Ectodermal cell (in vitro differentiated cells): Measurements from ENCODE around the gene ITM2A.
A peak's percentile ranks its signal among the peaks of the same experiment; 100 is the strongest.

ENCODE experiments used
- H3K27ac ChIP-seq: 2 replicates; pipeline ENCODE4 v1.7.0; 2013; ENCODE audit warnings: mild to moderate bottlenecking, low read depth, low read length; ENCODE audit not compliant: insufficient read depth, poor library complexity, severe bottlenecking
- H3K27me3 ChIP-seq: 2 replicates; pipeline ENCODE4 v1.7.0; 2013; ENCODE audit warnings: mild to moderate bottlenecking, low read length; ENCODE audit not compliant: insufficient read depth, control insufficient read depth, poor library complexity, severe bottlenecking
- H3K36me3 ChIP-seq: one replicate; pipeline ENCODE4 v1.7.0; 2013; ENCODE audit warnings: low read length; ENCODE audit not compliant: control insufficient read depth, insufficient read depth
- H3K4me1 ChIP-seq: one replicate; pipeline ENCODE4 v1.7.0; 2013; ENCODE audit warnings: low read length; ENCODE audit not compliant: control insufficient read depth, insufficient read depth
- H3K4me3 ChIP-seq: 2 replicates; pipeline ENCODE4 v1.7.0; 2013; ENCODE audit warnings: low read depth, low read length, control low read depth; ENCODE audit not compliant: insufficient read depth
- H3K9me3 ChIP-seq: 2 replicates; pipeline ENCODE4 v1.7.0; 2013; ENCODE audit warnings: mild to moderate bottlenecking, low read length, moderate library complexity; ENCODE audit not compliant: control insufficient read depth
- WGBS, 2 experiments: methylation state at CpG; one replicate each; pipeline ENCODE4 v1.1.7; 2013; ENCODE audit warnings: missing lambda C conversion rate in 2 of 2; 5-methylcytosine and 5-hydroxymethylcytosine counted together

The ITM2A gene

DNA sequence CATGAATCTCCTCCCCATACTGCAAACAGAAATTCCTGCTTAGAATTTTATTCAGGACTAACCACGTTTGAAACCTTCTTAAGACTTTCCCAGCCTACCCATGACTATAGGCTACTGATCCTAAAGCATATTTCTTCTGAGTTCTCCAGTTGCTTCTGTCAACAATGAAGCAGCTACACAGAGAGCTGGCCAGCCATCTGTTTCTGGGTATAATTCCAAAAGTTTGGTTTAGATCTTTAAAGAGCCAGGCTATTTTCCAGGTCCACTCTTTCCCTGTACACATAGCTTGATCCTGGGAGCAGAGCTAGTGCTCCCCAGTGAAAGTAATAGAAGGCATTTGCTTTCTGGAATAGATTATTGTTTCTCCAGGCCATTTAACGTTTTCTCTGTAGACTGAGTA lies 4.0 kb upstream of the ITM2A start:
- Histone ChIP-seq H3K4me3 (no peak overlapping the region), H3K27me3 (peaks cover 5% of the 10 kb centered on the region), H3K9me3 (no peaks in the 10 kb centered on the region), H3K4me1 (no peaks in the 10 kb centered on the region), H3K27ac (no peak overlapping the region), H3K36me3 (no peaks in the 10 kb centered on the region)
- WGBS, 2 experiments: 38 to 62% methylated on average over 1 of the region's 2 CpGs

DNA sequence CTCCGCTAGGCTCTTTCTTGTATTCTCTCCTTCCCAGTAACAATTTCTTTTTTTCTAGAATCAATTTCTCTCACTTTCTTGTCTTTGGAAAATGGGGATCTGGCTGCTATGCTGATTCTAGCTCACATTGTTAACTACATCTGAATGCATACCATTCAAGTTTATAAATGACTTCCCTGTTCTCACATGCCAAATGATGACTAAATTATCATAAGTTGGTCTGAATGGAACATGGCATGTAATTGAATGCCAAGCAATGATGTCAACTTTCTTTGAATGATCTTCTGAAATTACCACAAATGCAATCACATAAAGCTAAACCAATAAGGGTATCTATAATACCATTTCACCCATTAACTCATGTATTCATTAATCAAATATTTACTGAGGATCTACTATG lies 2.7 kb upstream of the ITM2A start:
- H3K27ac ChIP-seq: no peak overlapping the region
- no peaks in the 10 kb centered on the region for H3K4me1 ChIP-seq
- H3K36me3 ChIP-seq: no peaks in the 10 kb centered on the region
- no peak overlapping the region for H3K4me3 ChIP-seq
- H3K27me3 ChIP-seq: peaks cover 8% of the 10 kb centered on the region
- 93 to 100% methylated on average over 1 of the region's 1 CpG for WGBS, 2 experiments
- no peaks in the 10 kb centered on the region for H3K9me3 ChIP-seq

DNA sequence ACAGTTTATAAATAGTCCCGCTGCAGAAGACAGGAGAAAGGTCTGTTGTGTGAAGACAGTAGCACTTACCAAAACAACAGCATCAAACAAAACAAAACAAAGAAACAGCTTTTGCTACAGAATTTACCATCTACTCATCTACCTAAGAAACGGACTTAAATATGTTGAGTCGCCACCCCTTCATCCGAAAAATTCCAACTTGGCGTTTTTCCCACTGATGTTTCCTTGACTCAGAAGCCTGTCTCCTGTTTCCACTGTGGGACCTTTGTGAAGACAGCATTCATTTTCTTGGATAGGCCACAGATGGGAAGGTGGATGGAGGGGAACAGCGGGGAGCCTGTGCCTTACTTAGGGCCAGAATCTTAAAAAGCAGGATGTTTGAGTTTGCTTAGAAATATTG lies 1.3 kb upstream of the ITM2A start:
- H3K27me3 ChIP-seq: peaks cover 8% of the 10 kb centered on the region
- no peak overlapping the region for H3K27ac ChIP-seq
- WGBS, 2 experiments: 93 to 95% methylated on average over 5 to 6 of the region's 6 CpGs
- H3K36me3 ChIP-seq: no peaks in the 10 kb centered on the region
- no peaks in the 10 kb centered on the region for H3K4me1 ChIP-seq
- no peaks in the 10 kb centered on the region for H3K9me3 ChIP-seq
- H3K4me3 ChIP-seq: no peak overlapping the region

- 33 to 37% methylated on average over 2 of the region's 3 CpGs for WGBS, 2 experiments
- Histone ChIP-seq H3K9me3 (no peaks in the 10 kb centered on the region), H3K36me3 (no peaks in the 10 kb centered on the region), H3K27me3 (peaks cover 8% of the 10 kb centered on the region), H3K4me1 (no peaks in the 10 kb centered on the region), H3K27ac (no peak overlapping the region), H3K4me3 (no peak overlapping the region)
Measured at GRCh38 chrX:79367907-79368306, 773 bp upstream of the ITM2A start.

GRCh38 chrX:79366556-79366872 lies 620 bp downstream of the ITM2A start:
- Histone ChIP-seq H3K9me3 (no peaks in the 10 kb centered on the region), H3K4me1 (no peaks in the 10 kb centered on the region), H3K36me3 (no peaks in the 10 kb centered on the region), H3K4me3 (peak overlapping the region; percentile 35), H3K27me3 (peaks cover 8% of the 10 kb centered on the region), H3K27ac (no peak overlapping the region)
- 7 to 18% methylated on average over 6 of the region's 6 CpGs for WGBS, 2 experiments

DNA sequence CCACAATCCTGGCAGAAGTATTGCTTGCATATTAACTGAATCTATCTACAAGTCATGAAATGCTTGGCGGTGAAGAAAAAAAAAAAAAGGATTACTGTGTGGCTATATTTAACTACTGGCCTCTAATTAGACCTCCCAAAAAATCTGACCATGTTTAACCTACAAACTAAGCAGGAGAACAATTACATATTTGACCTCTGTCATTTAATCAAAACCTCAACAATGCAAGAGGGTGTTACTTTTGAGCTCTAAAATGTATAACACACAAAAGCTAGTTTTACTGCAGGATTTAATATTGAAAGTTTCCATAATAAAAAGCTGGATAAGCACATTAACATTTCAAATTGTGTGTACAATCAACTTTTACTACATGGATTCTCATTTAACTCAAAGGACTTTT lies 1.5 kb downstream of the ITM2A start:
- H3K27me3 ChIP-seq: peaks cover 8% of the 10 kb centered on the region
- no peak overlapping the region for H3K4me3 ChIP-seq
- H3K4me1 ChIP-seq: no peaks in the 10 kb centered on the region
- H3K27ac ChIP-seq: no peak overlapping the region
- no peaks in the 10 kb centered on the region for H3K36me3 ChIP-seq
- H3K9me3 ChIP-seq: no peaks in the 10 kb centered on the region
- 100% methylated on average over 1 of the region's 1 CpG; no CpG with 5 or more reads in 1 of the 2 experiments for WGBS, 2 experiments

- WGBS, 2 experiments: 75 to 79% methylated on average over 4 to 5 of the region's 5 CpGs
- no peaks in the 10 kb centered on the region for H3K9me3 ChIP-seq
- peaks cover 8% of the 10 kb centered on the region for H3K27me3 ChIP-seq
- no peak overlapping the region for H3K27ac ChIP-seq
- H3K4me3 ChIP-seq: no peak overlapping the region
- no peaks in the 10 kb centered on the region for H3K36me3 ChIP-seq
- no peaks in the 10 kb centered on the region for H3K4me1 ChIP-seq
Measured at GRCh38 chrX:79364306-79364705, 2.8 kb downstream of the ITM2A start.

DNA sequence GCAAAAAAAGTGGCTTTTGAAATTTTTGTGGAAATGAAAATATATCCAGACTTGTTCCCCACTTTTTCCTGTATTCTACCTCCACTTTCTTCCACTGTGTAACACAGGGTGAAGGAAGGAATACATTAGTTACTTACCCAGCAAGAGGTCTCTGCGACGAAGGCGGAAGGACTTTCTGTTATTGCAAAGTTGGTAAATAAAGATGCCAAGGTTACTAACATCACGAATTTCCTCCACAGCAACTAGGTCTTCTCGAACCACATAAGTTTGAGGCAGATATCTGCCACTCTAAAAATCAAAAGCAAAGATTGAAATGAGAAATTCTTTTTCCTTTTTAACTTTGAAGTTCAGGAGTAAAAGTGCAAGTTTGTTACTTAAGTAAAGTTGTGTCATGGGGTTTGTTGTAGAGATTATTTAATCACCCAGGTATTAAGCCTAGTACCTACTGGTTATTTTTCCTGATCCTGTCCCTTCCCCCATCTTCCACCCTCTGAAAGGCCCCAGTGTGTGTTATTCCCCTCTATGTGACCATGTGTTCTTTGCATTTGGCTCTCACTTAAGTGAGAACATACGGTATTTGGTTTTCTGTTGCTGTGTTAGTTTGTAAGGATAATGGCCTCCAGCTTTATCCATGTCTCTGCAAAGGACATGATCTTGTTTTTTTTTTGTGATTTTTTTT lies 5.8 kb downstream of the ITM2A start:
- Histone ChIP-seq H3K36me3 (no peaks in the 10 kb centered on the region), H3K27ac (no peak overlapping the region), H3K4me3 (no peak overlapping the region), H3K9me3 (no peaks in the 10 kb centered on the region), H3K4me1 (no peaks in the 10 kb centered on the region), H3K27me3 (peaks cover 6% of the 10 kb centered on the region)
- 95 to 100% methylated on average over 1 to 6 of the region's 6 CpGs for WGBS, 2 experiments

GRCh38 chrX:79336869-79337815 lies 30.0 kb downstream of the ITM2A start:
- H3K4me1 ChIP-seq: no peaks in the 10 kb centered on the region
- no peak overlapping the region for H3K27ac ChIP-seq
- WGBS, 2 experiments: 86 to 90% methylated on average over 3 to 4 of the region's 5 CpGs
- no peaks in the 10 kb centered on the region for H3K27me3 ChIP-seq
- H3K4me3 ChIP-seq: no peak overlapping the region
- no peaks in the 10 kb centered on the region for H3K36me3 ChIP-seq
- H3K9me3 ChIP-seq: no peaks in the 10 kb centered on the region

GRCh38 chrX:79330022-79330421 lies 37.1 kb downstream of the ITM2A start:
- H3K36me3 ChIP-seq: no peaks in the 10 kb centered on the region
- no peaks in the 10 kb centered on the region for H3K4me1 ChIP-seq
- H3K27me3 ChIP-seq: no peaks in the 10 kb centered on the region
- no peak overlapping the region for H3K27ac ChIP-seq
- no peak overlapping the region for H3K4me3 ChIP-seq
- WGBS, 2 experiments: 46 to 49% methylated on average over 3 to 4 of the region's 4 CpGs
- H3K9me3 ChIP-seq: no peaks in the 10 kb centered on the region
